CD4-positive, alpha-beta T cell treated with Interleukin-21 for 1 hour (primary cell): Measurements from ENCODE around the gene SMC6.

ENCODE experiments used
- DNase-seq: peaks from one replicate; pipeline ENCODE4 v3.0.0-alpha.2; 2020

SMC6 gene, protein sequence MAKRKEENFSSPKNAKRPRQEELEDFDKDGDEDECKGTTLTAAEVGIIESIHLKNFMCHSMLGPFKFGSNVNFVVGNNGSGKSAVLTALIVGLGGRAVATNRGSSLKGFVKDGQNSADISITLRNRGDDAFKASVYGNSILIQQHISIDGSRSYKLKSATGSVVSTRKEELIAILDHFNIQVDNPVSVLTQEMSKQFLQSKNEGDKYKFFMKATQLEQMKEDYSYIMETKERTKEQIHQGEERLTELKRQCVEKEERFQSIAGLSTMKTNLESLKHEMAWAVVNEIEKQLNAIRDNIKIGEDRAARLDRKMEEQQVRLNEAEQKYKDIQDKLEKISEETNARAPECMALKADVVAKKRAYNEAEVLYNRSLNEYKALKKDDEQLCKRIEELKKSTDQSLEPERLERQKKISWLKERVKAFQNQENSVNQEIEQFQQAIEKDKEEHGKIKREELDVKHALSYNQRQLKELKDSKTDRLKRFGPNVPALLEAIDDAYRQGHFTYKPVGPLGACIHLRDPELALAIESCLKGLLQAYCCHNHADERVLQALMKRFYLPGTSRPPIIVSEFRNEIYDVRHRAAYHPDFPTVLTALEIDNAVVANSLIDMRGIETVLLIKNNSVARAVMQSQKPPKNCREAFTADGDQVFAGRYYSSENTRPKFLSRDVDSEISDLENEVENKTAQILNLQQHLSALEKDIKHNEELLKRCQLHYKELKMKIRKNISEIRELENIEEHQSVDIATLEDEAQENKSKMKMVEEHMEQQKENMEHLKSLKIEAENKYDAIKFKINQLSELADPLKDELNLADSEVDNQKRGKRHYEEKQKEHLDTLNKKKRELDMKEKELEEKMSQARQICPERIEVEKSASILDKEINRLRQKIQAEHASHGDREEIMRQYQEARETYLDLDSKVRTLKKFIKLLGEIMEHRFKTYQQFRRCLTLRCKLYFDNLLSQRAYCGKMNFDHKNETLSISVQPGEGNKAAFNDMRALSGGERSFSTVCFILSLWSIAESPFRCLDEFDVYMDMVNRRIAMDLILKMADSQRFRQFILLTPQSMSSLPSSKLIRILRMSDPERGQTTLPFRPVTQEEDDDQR

DNA sequence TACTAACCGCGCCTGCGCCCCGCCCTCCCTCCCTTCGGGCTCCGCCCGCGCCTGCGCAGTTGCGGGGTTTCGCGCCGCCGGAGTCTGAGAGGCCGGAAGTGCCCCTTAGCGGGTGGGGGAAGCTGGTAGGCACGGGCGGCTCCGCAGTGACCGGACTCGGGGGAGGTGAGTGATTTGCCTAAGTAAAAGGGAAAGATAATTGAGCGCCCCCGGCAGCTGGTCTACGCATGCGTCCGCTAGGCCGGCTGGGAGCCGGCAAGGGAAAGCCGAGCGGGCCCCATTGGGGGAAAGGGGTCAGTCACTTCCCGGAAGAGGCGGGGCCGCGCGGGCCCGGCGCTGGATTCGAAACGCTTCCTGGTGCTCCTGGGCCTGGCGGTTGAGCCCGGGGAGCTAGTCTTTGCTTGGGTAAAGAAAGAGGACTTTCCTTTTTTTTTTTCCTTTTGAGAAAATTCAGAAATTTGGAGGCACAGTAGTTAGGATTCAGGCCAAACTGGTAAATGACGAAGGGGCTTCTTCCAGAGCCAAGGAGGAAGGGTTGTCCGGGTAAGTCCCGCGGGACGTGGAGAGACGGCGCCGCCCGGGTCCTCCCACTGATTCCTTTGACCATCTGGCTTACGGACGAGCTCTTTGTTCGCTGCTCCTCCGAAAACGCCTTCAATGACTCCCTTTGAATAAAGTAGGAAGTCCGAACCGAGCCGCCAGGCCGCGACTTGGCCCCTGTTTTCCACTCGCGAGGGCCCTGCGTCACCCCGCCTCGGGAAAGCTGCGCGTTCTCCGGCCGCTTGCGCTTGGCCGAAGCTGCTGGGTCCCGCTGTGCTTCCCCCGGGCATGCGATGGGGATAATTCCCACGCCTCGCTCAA, at the start of gene SMC6, which contains the start of gene GEN1:
Gene SMC6 (minus strand): TSS at position 8 of the 861 bp plus-strand sequence. CDS start 7,864 bp downstream, outside the sequence.
Gene GEN1 (plus strand): TSS at position 336 of the 861 bp plus-strand sequence. CDS start 5,806 bp downstream, outside the sequence.
- peak; percentile 89 for DNase-seq

DNA sequence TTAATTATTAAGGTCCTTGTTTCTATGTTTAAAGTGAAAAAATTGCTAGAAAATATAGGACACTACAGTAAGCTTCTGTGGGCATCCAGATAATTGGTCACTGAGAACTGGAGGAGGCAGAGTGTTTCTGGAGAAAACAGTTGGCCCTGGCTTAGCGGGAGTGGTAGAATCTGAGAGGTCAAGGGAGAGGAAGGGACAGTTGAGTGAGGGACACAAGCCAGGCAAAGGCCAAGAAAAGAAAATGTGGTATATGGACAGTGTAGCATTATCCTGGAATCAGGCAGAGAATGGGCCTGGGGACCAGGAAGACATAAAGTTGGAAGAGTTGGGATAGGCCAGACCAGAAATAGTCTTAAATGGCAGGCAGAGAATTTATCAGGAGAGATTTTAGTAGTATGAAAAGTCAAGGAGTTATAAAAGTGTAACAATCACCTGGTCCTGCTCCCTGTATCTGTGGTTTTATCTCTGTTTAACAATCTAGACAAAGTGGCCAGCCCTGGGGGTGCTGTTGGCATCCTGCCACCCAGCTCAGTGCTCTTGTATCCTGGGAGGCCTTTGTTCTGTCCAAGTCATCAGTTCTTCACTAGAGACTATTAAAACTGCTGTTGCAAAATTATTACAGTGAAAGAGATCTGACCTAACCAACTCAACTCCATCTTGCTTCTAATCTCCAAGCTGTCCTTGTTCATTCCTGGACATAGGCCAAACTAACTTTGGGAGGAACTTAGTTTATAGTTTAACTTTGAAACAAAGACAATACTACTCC, 47.3 kb upstream of the SMC6 start:
- DNase-seq, result no peak

DNA sequence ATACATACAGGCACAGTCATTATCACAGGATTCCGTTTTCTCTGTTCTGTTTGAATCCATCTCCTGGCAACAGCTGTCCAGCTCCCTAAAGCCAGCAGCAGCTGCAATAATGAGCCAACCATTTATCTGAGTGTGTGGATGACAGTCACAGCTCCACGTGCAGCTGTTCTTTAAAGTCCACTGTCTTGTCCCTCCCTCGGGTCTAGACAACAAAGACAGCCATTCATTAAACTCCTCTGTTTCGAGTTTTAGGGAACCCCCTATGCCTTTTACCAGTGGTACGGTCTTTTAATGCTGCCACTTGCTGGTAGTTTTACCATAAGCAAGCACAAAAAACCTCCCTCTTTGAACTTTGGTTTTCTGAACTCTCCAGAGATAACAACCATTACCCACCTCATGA, 46.6 kb upstream of the SMC6 start:
- DNase-seq, result no peak

DNA sequence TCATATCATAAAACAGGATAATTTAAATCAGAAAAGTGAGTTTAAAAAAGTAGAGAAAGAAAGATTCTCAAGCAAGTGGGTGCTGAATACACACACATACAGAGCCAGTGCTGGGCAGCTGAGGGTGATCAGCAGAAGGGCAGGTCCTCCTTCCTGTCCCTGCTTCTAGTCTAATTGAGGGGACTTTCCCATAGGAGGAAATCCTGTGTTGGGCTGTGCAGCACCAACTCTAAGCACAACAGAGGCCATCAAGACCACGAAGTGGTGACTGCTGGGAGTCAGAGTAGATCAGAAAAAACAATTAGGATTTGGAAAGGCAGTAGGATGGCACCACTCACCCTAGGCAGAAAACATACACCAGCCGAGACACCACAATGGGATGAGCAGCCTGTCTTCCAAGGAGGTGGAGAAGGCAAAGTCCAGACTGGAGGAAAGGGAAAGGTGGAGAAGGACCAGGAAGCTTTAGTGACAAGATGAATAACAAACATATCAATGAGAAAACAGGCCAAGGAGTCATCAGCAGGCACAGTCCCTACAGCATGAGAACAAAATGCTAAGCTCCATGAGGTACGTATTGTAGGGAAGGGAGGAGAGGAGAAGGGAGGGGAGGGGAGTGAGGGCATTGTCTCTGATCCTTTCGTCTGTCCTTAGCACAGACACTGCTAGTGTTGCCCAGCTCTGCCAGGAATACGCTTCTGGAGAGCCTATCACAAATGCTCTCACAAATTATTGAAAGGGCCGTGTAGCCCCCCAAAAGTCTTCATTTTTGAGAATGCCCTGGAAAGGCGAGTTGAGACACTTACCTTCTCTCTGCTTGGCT, 45.9 kb upstream of the SMC6 start:
- DNase-seq, result no peak

DNA sequence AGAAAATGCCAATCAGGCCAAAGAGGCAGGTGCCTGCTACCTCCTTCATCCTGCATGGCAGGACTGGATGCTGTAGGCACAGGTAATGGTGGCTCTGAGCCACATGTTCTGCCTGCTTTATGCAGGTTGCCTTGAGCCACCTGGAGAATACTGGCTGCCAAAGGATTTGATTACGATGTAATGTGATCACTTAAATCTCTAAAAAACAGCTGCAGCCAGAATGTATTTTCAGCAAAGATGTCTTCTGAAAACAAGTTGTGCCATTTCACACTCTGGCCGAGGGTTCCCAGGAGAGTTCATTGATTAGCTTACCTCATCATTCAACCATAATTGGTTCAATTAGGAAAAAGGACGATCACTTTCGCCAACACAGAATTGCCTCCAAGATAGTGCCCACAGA, 44.7 kb upstream of the SMC6 start:
- no peak for DNase-seq

DNA sequence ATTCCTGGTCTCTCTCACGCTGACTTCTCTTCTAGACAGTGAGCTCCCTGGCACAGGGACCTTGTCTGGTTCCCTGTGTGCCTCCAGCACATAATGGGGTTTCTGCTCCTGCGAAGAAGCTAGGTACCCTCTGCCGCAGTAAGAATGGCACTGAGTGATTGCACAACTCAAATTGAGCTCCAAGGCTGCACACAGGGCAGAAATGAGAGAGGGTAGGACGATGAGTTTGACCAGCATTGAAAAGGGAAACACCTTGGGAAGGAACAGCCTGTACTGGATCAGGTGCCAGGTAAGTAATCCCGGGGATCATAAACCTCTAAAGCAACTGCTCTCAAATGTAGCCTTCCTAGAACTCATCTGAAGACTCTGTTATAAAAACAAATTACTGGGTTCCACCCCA, 41.7 kb upstream of the SMC6 start:
- DNase-seq, result no peak

DNA sequence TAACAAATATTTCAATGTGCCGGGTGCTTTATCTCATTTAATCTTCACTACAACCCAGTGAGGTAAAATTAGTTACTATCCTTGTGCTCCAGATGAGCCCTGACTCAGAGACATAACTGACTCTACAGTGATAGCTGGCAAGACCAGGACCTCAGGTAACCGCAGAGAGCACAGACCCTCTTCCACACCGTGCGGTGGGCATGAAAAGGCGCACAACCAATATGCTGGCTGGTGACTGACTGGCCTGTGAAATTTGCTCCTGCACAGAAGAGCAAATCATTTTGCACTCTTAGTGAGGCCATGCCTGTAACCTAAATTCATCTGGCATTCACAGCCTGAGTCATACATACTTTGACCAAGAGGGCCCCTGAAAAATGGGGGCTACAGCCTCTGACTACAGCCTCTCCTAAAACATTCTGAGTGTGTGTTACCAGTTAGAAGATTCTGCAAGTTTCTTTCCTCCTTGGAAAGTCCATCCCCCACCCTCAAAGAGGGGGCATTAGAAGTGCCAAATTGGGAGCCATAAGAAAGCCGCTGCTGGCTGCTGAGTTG, 40.3 kb upstream of the SMC6 start:
- DNase-seq, result no peak

DNA sequence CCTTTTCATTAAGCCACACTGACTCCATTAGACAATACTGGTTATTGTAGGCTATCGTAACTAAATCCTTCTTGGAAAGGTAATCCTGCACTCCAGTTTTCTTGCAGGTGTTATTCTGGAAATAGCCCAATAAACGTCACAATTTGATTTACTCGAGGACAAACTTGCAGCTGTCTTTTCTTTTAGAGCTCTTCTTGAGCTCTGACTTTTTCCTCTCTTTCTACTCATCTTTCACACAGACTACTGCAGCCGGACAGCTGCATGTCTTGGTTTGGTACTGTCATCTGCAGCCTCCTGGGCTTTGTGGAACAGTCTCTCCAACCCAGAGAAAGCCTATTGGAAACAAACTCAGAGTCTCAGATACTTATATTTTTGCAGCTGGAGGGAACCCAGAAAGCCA, 39.7 kb upstream of the SMC6 start:
- DNase-seq, result no peak

DNA sequence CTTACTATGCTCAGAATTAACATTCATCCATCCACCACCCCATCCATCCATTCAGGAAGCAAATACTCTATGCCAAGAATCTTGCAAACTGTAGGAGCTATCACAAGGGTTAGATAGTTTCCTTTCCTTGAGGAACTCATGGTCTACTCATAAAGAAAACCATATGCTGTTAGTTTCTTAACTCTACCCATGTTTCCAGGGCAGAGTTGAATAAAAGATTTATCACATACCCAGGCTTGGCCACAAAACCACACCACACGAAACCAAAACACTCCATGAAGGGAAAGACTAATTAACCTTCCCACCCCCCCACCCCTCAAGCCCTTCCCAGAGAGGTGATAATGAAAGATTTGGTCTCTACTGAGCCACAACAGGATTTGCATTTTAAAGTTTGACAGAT, 38.9 kb upstream of the SMC6 start:
- DNase-seq, result no peak

DNA sequence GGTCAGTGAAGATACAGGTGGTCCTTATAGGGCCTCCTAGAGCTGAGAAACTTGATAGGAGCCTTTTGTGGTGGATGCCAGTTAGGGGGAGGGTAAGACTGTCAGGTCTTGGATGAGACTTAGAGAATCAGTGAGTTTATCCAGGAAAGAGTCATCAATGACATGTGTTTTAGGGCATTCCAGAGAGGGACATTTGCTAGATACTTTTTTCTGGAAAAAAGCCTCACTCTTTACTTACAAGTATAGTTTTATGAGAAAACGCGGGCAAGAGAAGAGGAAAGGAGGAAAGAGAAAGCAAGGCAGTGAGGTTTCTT, 38.2 kb upstream of the SMC6 start:
- no peak for DNase-seq

DNA sequence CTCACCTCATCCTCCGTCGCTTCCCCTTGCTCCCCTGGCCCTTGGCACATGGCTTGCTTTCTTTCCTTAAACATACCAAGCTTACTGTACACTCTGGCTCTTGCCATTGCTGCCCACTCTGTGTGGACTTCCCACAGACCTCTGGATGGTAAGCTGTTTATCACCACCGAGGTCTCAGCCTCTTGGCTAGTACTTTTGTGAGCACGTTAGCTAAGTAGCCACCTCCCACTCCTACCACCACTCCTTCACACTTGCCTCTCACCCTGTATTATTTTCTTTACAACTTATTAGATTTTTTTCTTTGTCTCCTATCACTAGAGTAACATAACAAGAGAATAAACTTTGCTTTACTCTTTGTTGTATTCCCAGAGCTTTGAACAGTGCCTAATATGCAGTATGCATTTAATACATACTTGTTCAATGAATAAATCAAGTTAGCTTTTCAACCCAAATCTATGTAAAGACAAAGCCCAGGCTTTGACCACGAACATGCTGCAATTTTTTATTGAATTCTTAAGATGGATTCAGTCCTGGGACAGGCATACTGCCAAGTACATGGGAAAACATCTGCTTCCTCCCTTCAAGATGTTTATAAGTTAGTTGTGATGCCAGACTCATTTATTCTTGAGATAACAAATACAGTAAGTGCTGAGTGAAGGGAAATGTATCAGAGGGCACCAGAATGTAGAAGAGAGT, 37.7 kb upstream of the SMC6 start:
- no peak for DNase-seq

DNA sequence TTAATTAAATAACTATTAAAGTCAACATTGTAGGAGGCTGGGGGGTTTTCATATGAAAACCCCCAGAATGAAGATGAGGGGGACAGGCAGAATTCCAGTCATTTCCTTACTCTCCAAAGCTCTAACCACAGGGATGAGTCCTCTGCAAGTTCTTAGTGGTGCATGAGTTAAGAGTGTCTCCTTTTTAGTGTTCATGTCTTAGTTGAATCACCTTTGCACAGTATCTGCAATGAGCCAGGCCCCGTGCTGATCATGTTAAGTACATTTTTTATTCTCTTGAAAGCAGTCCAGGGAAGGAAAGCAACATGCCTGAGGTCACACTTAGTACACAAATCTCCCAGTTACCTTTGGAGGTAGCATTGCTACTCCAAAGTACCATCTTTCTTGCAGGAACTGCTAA, 36.9 kb upstream of the SMC6 start:
- no peak for DNase-seq

DNA sequence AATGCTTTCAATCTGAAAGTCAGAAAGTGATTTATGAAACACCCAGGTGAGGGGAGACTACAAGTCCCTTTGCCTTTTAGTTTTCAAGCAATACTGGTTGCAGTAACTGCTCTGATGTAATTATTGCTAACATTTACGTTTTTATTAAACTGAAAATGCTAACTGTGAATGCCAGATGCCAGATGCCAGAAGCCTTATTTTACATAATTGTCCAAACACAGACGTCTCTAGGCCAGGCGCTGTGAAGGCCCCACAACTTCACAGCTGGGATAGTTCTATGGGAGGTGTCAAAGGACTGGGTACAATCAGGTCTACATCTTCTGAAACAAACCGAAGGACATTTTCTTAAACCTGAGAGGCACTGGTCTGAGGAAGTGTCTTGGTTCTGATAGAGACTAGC, 35.2 kb upstream of the SMC6 start:
- DNase-seq, result no peak

DNA sequence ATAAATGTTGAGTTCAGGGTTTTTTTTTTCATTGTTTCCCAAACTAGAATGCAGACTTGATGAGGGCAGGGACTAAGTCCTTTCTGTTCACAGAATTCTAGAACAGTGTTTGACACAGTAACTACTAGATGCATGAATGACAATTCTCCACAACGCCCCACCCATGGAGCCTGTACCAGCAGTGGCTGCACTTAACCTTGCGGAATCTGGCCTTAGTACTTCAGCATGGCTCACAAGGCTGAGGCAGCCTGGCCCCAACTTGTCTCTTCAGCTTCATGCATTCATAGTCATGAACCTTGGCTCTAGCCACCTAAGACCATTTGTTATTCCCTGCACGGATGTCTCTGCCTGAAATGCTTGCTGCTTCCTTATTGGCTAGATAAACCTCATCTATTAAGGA, 33.1 kb upstream of the SMC6 start:
- DNase-seq, result no peak

DNA sequence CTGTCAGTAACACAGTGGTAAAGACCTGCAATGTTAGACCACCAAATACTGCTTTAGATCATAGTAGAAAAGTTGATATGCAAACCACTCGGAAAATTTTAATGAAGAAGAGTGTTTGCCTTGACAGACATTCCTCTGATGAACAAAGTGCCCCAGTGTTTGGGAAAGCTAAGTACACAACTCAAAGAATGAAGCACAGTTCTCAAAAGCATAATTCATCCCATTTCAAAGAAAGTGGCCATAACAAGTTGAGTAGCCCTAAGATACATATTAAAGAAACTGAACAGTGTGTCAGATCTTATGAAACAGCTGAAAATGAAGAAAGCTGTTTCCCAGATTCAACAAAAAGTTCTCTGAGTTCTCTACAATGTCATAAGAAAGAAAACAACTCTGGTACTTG, 27.9 kb upstream of the SMC6 start:
- DNase-seq, result no peak

DNA sequence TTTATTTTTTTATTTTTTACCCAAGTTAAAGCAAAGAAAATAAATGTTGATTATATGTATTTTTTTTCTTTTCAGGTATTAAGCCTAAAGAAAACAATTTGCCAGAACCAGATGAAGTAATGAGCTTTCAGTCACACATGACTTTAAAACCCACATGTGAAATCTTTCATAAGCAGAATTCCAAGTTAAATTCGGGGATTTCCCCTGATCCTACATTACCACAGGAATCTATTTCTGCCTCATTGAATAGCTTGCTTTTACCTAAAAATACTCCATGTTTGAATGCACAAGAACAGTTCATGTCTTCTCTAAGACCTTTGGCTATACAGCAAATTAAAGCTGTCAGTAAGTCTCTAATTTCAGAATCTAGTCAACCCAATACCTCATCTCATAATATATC, 26.9 kb upstream of the SMC6 start:
- no peak for DNase-seq

DNA sequence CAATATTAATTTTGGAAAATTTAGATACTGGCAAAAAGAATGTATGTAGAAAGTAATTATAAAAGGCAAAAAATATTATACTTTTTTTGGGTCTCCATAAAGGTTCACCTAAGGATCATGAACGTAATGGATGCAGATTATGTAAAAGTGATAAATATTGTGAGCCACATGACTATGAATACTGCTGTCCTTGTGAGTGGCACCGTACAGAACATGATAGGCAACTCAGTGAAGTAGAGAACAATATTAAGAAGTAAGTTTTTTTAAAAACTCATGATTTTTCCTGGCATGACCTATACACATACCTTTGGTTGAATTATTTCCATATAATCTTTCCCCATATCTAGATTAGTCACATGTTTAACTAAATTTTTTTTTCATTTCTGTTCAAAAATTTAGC, 18.9 kb upstream of the SMC6 start:
- DNase-seq, result no peak

DNA sequence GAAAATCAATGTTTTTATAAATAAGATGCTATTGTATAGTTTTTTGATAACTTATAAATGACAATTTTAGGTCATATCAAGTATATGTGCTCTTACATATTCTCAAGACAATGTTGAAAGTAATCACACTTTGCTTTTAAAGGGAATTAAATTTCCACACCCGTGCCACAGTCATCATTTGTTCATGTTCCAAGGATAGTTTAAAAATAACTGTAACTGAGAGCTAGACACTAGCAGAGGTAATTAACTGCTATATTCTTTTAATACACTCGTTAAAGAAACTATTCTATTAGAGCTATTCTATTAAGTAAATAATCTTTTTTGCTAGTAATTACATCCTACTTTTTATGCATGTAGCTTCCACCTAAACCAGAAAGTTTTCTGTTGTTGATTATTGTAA, 18.3 kb upstream of the SMC6 start:
- DNase-seq, result no peak

DNA sequence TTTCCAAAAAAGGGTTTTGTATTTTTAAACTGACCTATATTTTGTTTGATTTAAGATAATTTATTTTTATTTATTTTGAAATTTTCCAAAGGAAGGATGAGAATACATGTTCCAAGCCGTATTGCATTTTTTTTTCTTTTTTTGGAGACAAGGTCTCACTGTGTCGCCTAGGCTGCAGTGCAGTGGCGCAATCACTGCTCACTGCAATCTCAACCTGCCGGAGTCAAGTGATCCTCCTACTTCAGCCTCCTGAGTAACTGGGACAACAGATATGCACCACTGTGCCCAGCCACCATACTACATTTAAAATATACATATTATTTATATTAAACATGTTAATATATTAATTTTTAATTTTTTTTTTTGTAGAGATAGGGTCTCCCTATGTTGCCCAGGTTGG, 15.3 kb upstream of the SMC6 start:
- DNase-seq, result no peak

DNA sequence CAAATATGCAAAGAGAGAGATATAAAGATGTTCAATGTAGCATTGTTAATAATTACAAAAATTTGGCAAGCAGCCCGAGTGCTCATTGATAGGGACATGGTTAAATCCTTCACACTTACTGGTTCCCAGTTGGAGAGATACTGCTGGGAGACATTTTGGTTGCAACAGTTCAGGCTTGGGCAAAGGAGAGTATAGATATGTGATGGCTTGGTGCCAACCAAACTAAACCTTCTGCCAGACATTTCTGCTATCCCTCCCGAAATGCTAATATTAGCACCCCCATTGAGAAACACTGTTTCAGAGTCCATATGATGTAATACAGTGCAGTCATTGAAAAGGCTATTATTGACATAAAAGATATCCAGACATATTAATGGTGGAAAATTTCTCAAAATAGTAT, 11.8 kb upstream of the SMC6 start:
- no peak for DNase-seq
